Natural killer cell (primary cell): ENCODE results near the gene SPSB3. TPM values are rescaled to one million over a fixed set of nuclear protein-coding genes. Genes with fewer than 3 reads are reported as not detected.

Source experiments
- ATAC-seq, 3 donors: fragments of 150-1000 bp in 2 of 3; fragments of 200-7000 bp in 1 of 3; cut with Tn5 transposase; 1 replicate in 1 of 3; 2 replicates in 2 of 3; pipeline ENCODE4 v1.10.0; 2021; ENCODE audit warnings: mild to moderate bottlenecking in 2 of 3, moderate library complexity in 2 of 3
- DNase-seq, 2 donors: peaks; one replicate each; pipeline versions ENCODE4 v3.0.0 to v3.0.0-alpha.2; 2013 to 2021; ENCODE audit warnings: mixed read lengths in 1 of 2
- H3K27ac ChIP-seq: one replicate; pipeline ENCODE4 v1.5.1; 2013; ENCODE audit warnings: mild to moderate bottlenecking, low read length
- H3K27me3 ChIP-seq: one replicate; pipeline ENCODE4 v1.6.1; 2013; ENCODE audit warnings: low read length; ENCODE audit not compliant: control insufficient read depth, insufficient read depth
- H3K36me3 ChIP-seq: one replicate; pipeline ENCODE4 v1.6.1; 2013; ENCODE audit warnings: low read length; ENCODE audit not compliant: control insufficient read depth, insufficient read depth
- H3K4me1 ChIP-seq: one replicate; pipeline ENCODE4 v1.6.1; 2013; ENCODE audit warnings: low read length; ENCODE audit not compliant: control insufficient read depth, insufficient read depth
- H3K4me3 ChIP-seq: one replicate; pipeline ENCODE4 v1.5.1; 2013; ENCODE audit warnings: low read length
- H3K9me3 ChIP-seq: one replicate; pipeline ENCODE4 v1.6.1; 2013; ENCODE audit warnings: low read length; ENCODE audit not compliant: control insufficient read depth, insufficient read depth
- H3K27ac Mint-ChIP-seq, 2 donors: one replicate each; pipeline ENCODE4 v1.8.0; 2022; ENCODE audit warnings: mild to moderate bottlenecking in 2 of 2, mixed read lengths in 2 of 2, moderate library complexity in 1 of 2
- H3K27me3 Mint-ChIP-seq, 2 donors: one replicate each; pipeline ENCODE4 v1.8.0; 2022; ENCODE audit warnings: low read depth in 2 of 2, mixed read lengths in 2 of 2
- H3K36me3 Mint-ChIP-seq: one replicate; pipeline ENCODE4 v1.8.0; 2022; ENCODE audit warnings: mixed read lengths
- H3K4me1 Mint-ChIP-seq, 2 donors: one replicate each; pipeline ENCODE4 v1.8.0; 2022; ENCODE audit warnings: mixed read lengths in 2 of 2
- H3K4me3 Mint-ChIP-seq: one replicate; pipeline ENCODE4 v1.8.0; 2022; ENCODE audit warnings: mild to moderate bottlenecking, moderate library complexity, mixed read lengths
- H3K9me3 Mint-ChIP-seq, 2 donors: one replicate each; pipeline ENCODE4 v1.8.0; 2022; ENCODE audit warnings: mixed read lengths in 2 of 2
- WGBS: methylation state at CpG from one replicate; pipeline ENCODE4 v1.1.7; 2013; ENCODE audit warnings: missing lambda C conversion rate; ENCODE audit not compliant: insufficient coverage; 5-methylcytosine and 5-hydroxymethylcytosine counted together
- intact Hi-C: fragments of 100-400 bp; cut with micrococcal nuclease; formaldehyde crosslinking; loops from one replicate; pipeline ENCODE4 v1.14.2; 2022
- total RNA-seq, 4 donors: library from RNA; stranded (reverse); fragments of 120-200 nt in 1 of 4; gene quantifications; one replicate each; pipeline versions ENCODE4 v1.2.3 to v1.2.4, GENCODE V29; 2013 to 2022
- TF ChIP-seq, protein P1 (sequence below): fragments of 200-600 bp; IDR thresholded peaks from one replicate; pipeline ENCODE4 v1.8.0; 2022; ENCODE audit warnings: antibody characterized with exemption

Gene SPSB3
- total RNA-seq, 3 donors from 2014 or later (not counting 1 experiment from before 2014, with no cell fraction given): 100 to 122 (median 110) TPM

DNA sequence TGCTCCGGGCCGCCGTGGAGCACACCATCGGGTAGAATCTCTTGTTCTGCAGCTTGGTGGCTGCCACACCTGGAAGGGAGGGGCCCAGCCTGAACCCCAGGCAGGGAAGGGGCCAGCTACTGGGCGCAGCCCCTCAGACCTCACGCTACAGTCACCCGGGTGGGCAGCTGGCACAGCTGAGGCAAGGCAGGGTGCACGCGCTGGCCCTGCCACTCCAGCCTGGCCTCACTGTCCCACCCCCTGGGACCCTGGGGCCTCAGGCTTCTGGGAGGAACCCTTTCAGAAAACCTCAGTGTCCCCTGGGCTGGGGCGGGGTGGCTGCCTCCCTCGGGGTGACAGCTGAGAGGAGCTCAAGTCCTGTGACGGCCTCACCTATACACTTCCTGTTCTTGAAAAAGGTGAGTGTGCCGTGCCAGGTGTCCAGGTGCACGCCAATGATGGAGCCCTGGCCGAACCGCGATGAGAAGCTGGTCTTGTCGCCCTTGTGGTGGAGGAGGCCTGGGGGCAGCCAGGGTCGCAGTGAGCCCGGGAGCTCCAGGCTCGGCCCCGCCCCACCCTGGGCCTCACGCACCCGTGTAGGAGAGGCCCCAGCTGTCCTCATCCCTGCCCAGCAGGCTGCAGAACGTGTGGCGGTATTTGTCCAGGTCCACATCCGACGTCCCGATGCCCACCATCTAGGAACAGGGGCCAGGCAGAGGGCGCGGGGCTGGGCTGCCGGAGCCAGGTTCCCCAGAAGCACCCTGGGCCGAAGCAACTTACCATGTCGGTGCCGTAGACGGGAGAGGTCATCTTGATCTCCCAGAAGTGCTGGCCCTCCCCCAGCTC, 4.8 kb downstream of the SPSB3 start:
- 91% methylated on average over 36 of the region's 36 CpGs for WGBS
- ATAC-seq: no peak
- H3K4me3 Mint-ChIP-seq: peak overlapping the region; percentile 31
- H3K36me3 ChIP-seq: peaks cover 24% of the 10 kb centered on the region
- no peaks in the 10 kb centered on the region for H3K9me3 Mint-ChIP-seq
- no peaks in the 10 kb centered on the region for H3K27me3 Mint-ChIP-seq
- no peak for DNase-seq
- TF ChIP-seq, protein P1, sequence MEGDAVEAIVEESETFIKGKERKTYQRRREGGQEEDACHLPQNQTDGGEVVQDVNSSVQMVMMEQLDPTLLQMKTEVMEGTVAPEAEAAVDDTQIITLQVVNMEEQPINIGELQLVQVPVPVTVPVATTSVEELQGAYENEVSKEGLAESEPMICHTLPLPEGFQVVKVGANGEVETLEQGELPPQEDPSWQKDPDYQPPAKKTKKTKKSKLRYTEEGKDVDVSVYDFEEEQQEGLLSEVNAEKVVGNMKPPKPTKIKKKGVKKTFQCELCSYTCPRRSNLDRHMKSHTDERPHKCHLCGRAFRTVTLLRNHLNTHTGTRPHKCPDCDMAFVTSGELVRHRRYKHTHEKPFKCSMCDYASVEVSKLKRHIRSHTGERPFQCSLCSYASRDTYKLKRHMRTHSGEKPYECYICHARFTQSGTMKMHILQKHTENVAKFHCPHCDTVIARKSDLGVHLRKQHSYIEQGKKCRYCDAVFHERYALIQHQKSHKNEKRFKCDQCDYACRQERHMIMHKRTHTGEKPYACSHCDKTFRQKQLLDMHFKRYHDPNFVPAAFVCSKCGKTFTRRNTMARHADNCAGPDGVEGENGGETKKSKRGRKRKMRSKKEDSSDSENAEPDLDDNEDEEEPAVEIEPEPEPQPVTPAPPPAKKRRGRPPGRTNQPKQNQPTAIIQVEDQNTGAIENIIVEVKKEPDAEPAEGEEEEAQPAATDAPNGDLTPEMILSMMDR: no peak
- H3K27me3 ChIP-seq: no peaks in the 10 kb centered on the region
- H3K27ac ChIP-seq: no peak overlapping the region
- H3K36me3 Mint-ChIP-seq: no peaks in the 10 kb centered on the region
- H3K4me1 ChIP-seq: peaks cover 44% of the 10 kb centered on the region
- intact Hi-C loops: loop anchor here (10.0 kb wide), 1 partner anchor 147 kb away; no protein-coding TSS in a partner anchor
- H3K27ac Mint-ChIP-seq: no peak overlapping the region
- peaks cover 14 to 15% of the 10 kb centered on the region in 2 donors for H3K4me1 Mint-ChIP-seq
- H3K9me3 ChIP-seq: no peaks in the 10 kb centered on the region
- no peak overlapping the region for H3K4me3 ChIP-seq

DNA sequence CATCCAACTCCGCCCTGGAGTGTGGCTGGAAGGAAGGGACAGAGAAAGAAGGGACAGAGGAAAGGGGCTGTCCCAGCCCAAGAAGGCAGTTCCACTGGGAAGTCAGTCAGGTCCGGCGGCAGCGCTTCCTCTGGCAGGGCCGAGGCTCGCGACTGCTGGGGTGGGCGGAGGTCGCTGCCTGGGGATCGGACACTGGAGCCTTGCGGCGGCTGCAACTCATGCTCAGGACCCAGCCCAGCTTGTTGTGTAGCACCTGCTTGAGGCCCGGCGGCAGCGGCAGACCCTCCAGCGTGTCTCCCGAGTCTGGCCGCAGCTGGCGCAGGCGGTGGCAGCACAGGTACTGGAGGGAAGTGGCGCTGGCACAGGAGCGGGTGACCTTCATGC, 5.4 kb downstream of the SPSB3 start:
- DNase-seq (no peak), ATAC-seq (no peak)
- 97% methylated on average over 22 of the region's 22 CpGs for WGBS
- no peaks in the 10 kb centered on the region for H3K27me3 ChIP-seq
- peaks cover 24% of the 10 kb centered on the region for H3K36me3 ChIP-seq
- no peaks in the 10 kb centered on the region for H3K9me3 ChIP-seq
- no peaks in the 10 kb centered on the region for H3K27me3 Mint-ChIP-seq
- no peak overlapping the region for H3K27ac Mint-ChIP-seq
- H3K27ac ChIP-seq: no peak overlapping the region
- peaks cover 50% of the 10 kb centered on the region for H3K4me1 ChIP-seq
- no peaks in the 10 kb centered on the region for H3K9me3 Mint-ChIP-seq
- H3K4me3 ChIP-seq: no peak overlapping the region
- H3K4me1 Mint-ChIP-seq: peaks cover 19% of the 10 kb centered on the region in 2 donors
- TF ChIP-seq, protein P1: no peak
- no peaks in the 10 kb centered on the region for H3K36me3 Mint-ChIP-seq
- intact Hi-C loops: loop anchor here (10.0 kb wide), 1 partner anchor 148 kb away; no protein-coding TSS in a partner anchor
- H3K4me3 Mint-ChIP-seq: no peak overlapping the region

DNA sequence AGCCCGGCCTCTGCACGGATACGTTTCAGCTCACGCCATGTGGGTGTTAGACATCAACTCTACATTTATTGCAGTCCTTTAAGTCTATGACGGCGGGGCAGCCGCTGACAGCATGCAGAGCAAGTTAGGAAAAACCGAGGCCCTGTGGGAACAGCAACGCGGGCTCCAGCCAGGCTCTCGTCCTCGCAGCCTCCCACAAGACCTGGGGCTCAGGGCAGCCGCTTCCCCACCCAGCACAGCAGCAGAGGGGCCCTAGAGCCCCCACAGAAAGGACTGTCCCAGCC, 5.8 kb downstream of the SPSB3 start:
- peaks cover 19 to 20% of the 10 kb centered on the region in 2 donors for H3K4me1 Mint-ChIP-seq
- DNase-seq (no peak), ATAC-seq (no peak)
- no peaks in the 10 kb centered on the region for H3K9me3 Mint-ChIP-seq
- H3K27me3 Mint-ChIP-seq: no peaks in the 10 kb centered on the region
- H3K9me3 ChIP-seq: no peaks in the 10 kb centered on the region
- H3K27ac ChIP-seq: no peak overlapping the region
- H3K4me3 ChIP-seq: no peak overlapping the region
- intact Hi-C loops: loop anchor here (10.0 kb wide), 1 partner anchor 148 kb away; no protein-coding TSS in a partner anchor
- WGBS: 95% methylated on average over 13 of the region's 13 CpGs
- TF ChIP-seq, protein P1: no peak
- H3K36me3 Mint-ChIP-seq: no peaks in the 10 kb centered on the region
- H3K36me3 ChIP-seq: peaks cover 24% of the 10 kb centered on the region
- H3K27me3 ChIP-seq: no peaks in the 10 kb centered on the region
- H3K4me1 ChIP-seq: peaks cover 50% of the 10 kb centered on the region
- H3K4me3 Mint-ChIP-seq: no peak overlapping the region
- H3K27ac Mint-ChIP-seq: no peak overlapping the region
